H1 (cell line): ENCODE results near the gene HES5. TPM values are rescaled to one million over a fixed set of nuclear protein-coding genes. Genes with fewer than 3 reads are reported as not detected.

ENCODE experiments used
- CTCF ChIA-PET: fragments of 300-600 bp; sonication (Branson Sonifier 250); formaldehyde crosslinking; loops from one replicate; lab custom pipeline; 2021; ENCODE audit not compliant: partially characterized antibody; lab: Charles Lee
- POLR2A ChIA-PET: fragments of 300-600 bp; sonication (Branson Sonifier 250); formaldehyde crosslinking; loops from one replicate; lab custom pipeline; 2021; ENCODE audit warnings: inconsistent platforms; ENCODE audit not compliant: partially characterized antibody; lab: Charles Lee
- DNase-seq, 2 experiments: peaks; one replicate each; pipeline versions ENCODE4 v3.0.0 to v3.0.0-alpha.2; 2010 to 2022; ENCODE audit warnings: low spot score in 2 of 2, low read depth in 1 of 2, mixed read lengths in 1 of 2
- FAIRE-seq: peaks from 2 replicates; lab custom pipeline; 2011; peaks lifted over from hg19 to GRCh38; lab: Jason Lieb, UNC
- H2AFZ ChIP-seq: 2 replicates; pipeline ENCODE4 v1.8.1; 2012; ENCODE audit warnings: low read length, inconsistent platforms
- H2AK5ac ChIP-seq: 2 replicates; pipeline ENCODE4 v1.6.1; 2013; ENCODE audit warnings: low read depth, low read length
- H2BK120ac ChIP-seq: replicated peaks from 2 replicates; pipeline ENCODE3; 2013; ENCODE audit warnings: low read depth, low read length, inconsistent platforms
- H2BK12ac ChIP-seq: 2 replicates; pipeline ENCODE4 v1.6.1; 2013; ENCODE audit warnings: low read depth, low read length
- H2BK15ac ChIP-seq: 2 replicates; pipeline ENCODE4 v1.6.1; 2013; ENCODE audit warnings: low read length
- H2BK20ac ChIP-seq: 2 replicates; pipeline ENCODE4 v1.6.1; 2013; ENCODE audit warnings: low read length
- H2BK5ac ChIP-seq: 2 replicates; pipeline ENCODE4 v1.6.1; 2013; ENCODE audit warnings: low read depth, low read length
- H3K14ac ChIP-seq: 2 replicates; pipeline ENCODE4 v1.6.1; 2013; ENCODE audit warnings: inconsistent platforms; ENCODE audit not compliant: insufficient read length
- H3K18ac ChIP-seq: 2 replicates; pipeline ENCODE4 v1.6.1; 2013; ENCODE audit warnings: low read length; ENCODE audit errors: extremely low read depth
- H3K23ac ChIP-seq: 2 replicates; pipeline ENCODE4 v1.6.1; 2013; ENCODE audit warnings: inconsistent platforms; ENCODE audit not compliant: insufficient read length
- H3K23me2 ChIP-seq: 2 replicates; pipeline ENCODE4 v1.6.1; 2013; ENCODE audit warnings: low read depth, low read length
- H3K27ac ChIP-seq: 2 replicates; pipeline ENCODE4 v1.6.1; 2011; ENCODE audit warnings: low read depth, low read length, inconsistent platforms
- H3K27me3 ChIP-seq, 4 experiments: replicated peaks in 1 of 4; 1 replicate in 1 of 4; 2 replicates in 3 of 4; pipeline versions ENCODE4 v1.6.1 to v1.8.1; 2011 to 2013; ENCODE audit warnings: low read length in 3 of 4, mild to moderate bottlenecking in 3 of 4, inconsistent platforms in 2 of 4, mixed read lengths in 2 of 4, moderate library complexity in 1 of 4; ENCODE audit not compliant: control insufficient read depth in 3 of 4, insufficient read depth in 3 of 4; ENCODE audit errors: extremely low read depth in 1 of 4
- H3K36me3 ChIP-seq, 4 experiments: 2 replicates each; pipeline versions ENCODE4 v1.6.1 to v1.8.1; 2011 to 2013; ENCODE audit warnings: mild to moderate bottlenecking in 4 of 4, low read length in 3 of 4, moderate library complexity in 2 of 4, control low read depth in 1 of 4, inconsistent platforms in 1 of 4; ENCODE audit not compliant: insufficient read depth in 4 of 4, control insufficient read depth in 2 of 4
- H3K4ac ChIP-seq: replicated peaks from 2 replicates; pipeline ENCODE3; 2013; ENCODE audit warnings: low read length, low read depth, mixed read lengths, inconsistent platforms; ENCODE audit not compliant: insufficient read length
- H3K4me1 ChIP-seq, 4 experiments: replicated peaks in 1 of 4; 1 replicate in 1 of 4; 2 replicates in 3 of 4; pipeline versions ENCODE4 v1.6.1 to v1.8.1; 2011 to 2013; ENCODE audit warnings: low read length in 3 of 4, inconsistent platforms in 2 of 4, mixed read lengths in 1 of 4; ENCODE audit not compliant: insufficient read depth in 4 of 4, control insufficient read depth in 3 of 4
- H3K4me2 ChIP-seq, 2 experiments: 2 replicates each; pipeline versions ENCODE4 v1.6.1 to v1.8.1; 2011 to 2013; ENCODE audit warnings: low read depth in 2 of 2, low read length in 2 of 2, control low read depth in 1 of 2, inconsistent platforms in 1 of 2, mild to moderate bottlenecking in 1 of 2; ENCODE audit not compliant: insufficient read depth in 1 of 2
- H3K4me3 ChIP-seq, 4 experiments: fragments of 200-600, 300-600 bp in 1 of 4; sonication (generic), shearing (Covaris generic), sonication (Bioruptor Twin) in 1 of 4; 2 replicates each; pipeline versions ENCODE4 v1.5.1 to v1.8.1; 2011 to 2016; ENCODE audit warnings: low read length in 4 of 4, low read depth in 3 of 4, control low read depth in 2 of 4, inconsistent platforms in 2 of 4, mild to moderate bottlenecking in 2 of 4, mixed read lengths in 1 of 4, moderate library complexity in 1 of 4; ENCODE audit not compliant: insufficient read depth in 2 of 4; ENCODE audit errors: extremely low read depth in 1 of 4
- H3K56ac ChIP-seq: replicated peaks from 2 replicates; pipeline ENCODE3; 2013; ENCODE audit warnings: low read depth, mild to moderate bottlenecking, mixed read lengths, low read length, inconsistent platforms; ENCODE audit not compliant: insufficient read length
- H3K79me1 ChIP-seq: 2 replicates; pipeline ENCODE4 v1.6.1; 2013; ENCODE audit warnings: low read depth, low read length, control low read depth
- H3K79me2 ChIP-seq, 2 experiments: 2 replicates each; pipeline versions ENCODE4 v1.6.1 to v1.8.1; 2012 to 2013; ENCODE audit warnings: low read length in 2 of 2, mild to moderate bottlenecking in 2 of 2, inconsistent platforms in 1 of 2; ENCODE audit not compliant: insufficient read depth in 2 of 2, control insufficient read depth in 1 of 2
- H3K9ac ChIP-seq, 4 experiments: replicated peaks in 1 of 4; 1 replicate in 1 of 4; 2 replicates in 3 of 4; pipeline versions ENCODE4 v1.6.1 to v1.8.1; 2011 to 2013; ENCODE audit warnings: low read depth in 3 of 4, low read length in 3 of 4, control low read depth in 2 of 4, mild to moderate bottlenecking in 2 of 4, moderate library complexity in 2 of 4, inconsistent platforms in 1 of 4; ENCODE audit errors: extremely low read depth in 1 of 4
- H3K9me3 ChIP-seq, 2 experiments: 2 replicates each; pipeline versions ENCODE4 v1.6.1 to v1.8.1; 2012 to 2013; ENCODE audit warnings: mild to moderate bottlenecking in 2 of 2, moderate library complexity in 2 of 2, control low read depth in 1 of 2, inconsistent platforms in 1 of 2, low read depth in 1 of 2, low read length in 1 of 2, mixed read lengths in 1 of 2; ENCODE audit not compliant: insufficient read depth in 2 of 2
- H4K20me1 ChIP-seq, 2 experiments: replicated peaks in 1 of 2; 2 replicates each; pipeline versions ENCODE3 to v1.8.1; 2011 to 2013; ENCODE audit warnings: inconsistent platforms in 2 of 2, low read length in 2 of 2, mild to moderate bottlenecking in 1 of 2; ENCODE audit not compliant: insufficient read depth in 2 of 2, control insufficient read depth in 1 of 2
- H4K5ac ChIP-seq: 2 replicates; pipeline ENCODE4 v1.6.1; 2013; ENCODE audit warnings: low read length, low read depth, mixed read lengths, inconsistent platforms; ENCODE audit not compliant: insufficient read length
- H4K8ac ChIP-seq: 2 replicates; pipeline ENCODE4 v1.8.0; 2013; ENCODE audit warnings: mild to moderate bottlenecking, moderate library complexity, low read length, inconsistent platforms; ENCODE audit not compliant: insufficient read depth; ENCODE audit errors: extremely low read depth
- H4K91ac ChIP-seq: replicated peaks from 2 replicates; pipeline ENCODE3; 2013; ENCODE audit warnings: low read length, mixed read lengths, inconsistent platforms; ENCODE audit not compliant: insufficient read length
- CBX5 ChIP-seq: fragments of 300-800, 300-1000 bp; sonication (generic); IDR thresholded peaks from 2 replicates; pipeline ENCODE4 v1.7.1; 2016; ENCODE audit warnings: antibody characterized with exemption, low read length, low read depth
- FOSL1 ChIP-seq: IDR thresholded peaks from 2 replicates; pipeline ENCODE4 v1.6.1; 2011; ENCODE audit warnings: mild to moderate bottlenecking, low read depth, low read length, moderate library complexity; ENCODE audit not compliant: insufficient read depth
- GABPA ChIP-seq: IDR thresholded peaks from 2 replicates; pipeline ENCODE4 v1.6.1; 2011; ENCODE audit warnings: mild to moderate bottlenecking, low read length, moderate library complexity, borderline replicate concordance; ENCODE audit not compliant: insufficient read depth
- HDAC6 ChIP-seq: IDR thresholded peaks from one replicate; pipeline ENCODE4 v1.7.1; 2012; ENCODE audit warnings: low read depth, mild to moderate bottlenecking, inconsistent platforms, low read length, moderate library complexity
- KDM5A ChIP-seq: fragments of 200-600 bp; IDR thresholded peaks from 2 replicates; pipeline ENCODE4 v1.7.1; 2012; ENCODE audit warnings: mild to moderate bottlenecking, low read length, inconsistent platforms, mixed read lengths
- SIN3A ChIP-seq, 2 experiments: IDR thresholded peaks in 1 of 2; conservative IDR thresholded peaks in 1 of 2; 2 replicates each; pipeline ENCODE4 v1.6.1; 2011 to 2012; ENCODE audit warnings: low read length in 2 of 2, improper control_type of control experiment in 1 of 2, low read depth in 1 of 2, mild to moderate bottlenecking in 1 of 2
- SP1 ChIP-seq: IDR thresholded peaks from 2 replicates; pipeline ENCODE4 v1.6.1; 2011; ENCODE audit warnings: low read depth, low read length
- TAF1 ChIP-seq: IDR thresholded peaks from 2 replicates; pipeline ENCODE4 v1.6.1; 2011; ENCODE audit warnings: mild to moderate bottlenecking, low read depth, low read length
- WGBS, 2 experiments: shearing (Covaris generic) in 1 of 2; methylation state at CpG; one replicate each; pipeline versions ENCODE4 v1.1.6 to v1.1.7; 2013 to 2015; ENCODE audit warnings: low lambda C conversion rate in 2 of 2, mixed read lengths in 2 of 2, inconsistent platforms in 1 of 2, low coverage in 1 of 2, missing lambda C conversion rate in 1 of 2; ENCODE audit not compliant: insufficient replicate concordance in 2 of 2, insufficient coverage in 1 of 2, insufficient read length in 1 of 2; ENCODE audit errors: extremely low coverage in 1 of 2, missing lambda C conversion rate in 1 of 2; 5-methylcytosine and 5-hydroxymethylcytosine counted together
- polyA plus RNA-seq, 7 experiments: library from polyadenylated mRNA; depleted of rRNA in 3 of 7; stranded (reverse) in 5 of 7; unstranded in 2 of 7; fragments of >200 nt in 5 of 7; fragments of 200-250 nt in 2 of 7; gene quantifications; 1 replicate in 5 of 7; 2 replicates in 1 of 7; 4 replicates in 1 of 7; pipeline versions ENCODE4 v1.2.1 to v1.2.3, GENCODE V29; 2011 to 2013; ENCODE audit warnings: missing spikeins in 2 of 7, mixed read lengths in 2 of 7
- total RNA-seq: library from RNA; stranded (reverse); fragmentation: NEBNext Ultra II Directional; extraction: Animal tissue kit (Norgen Biotek cat#: 25700); gene quantifications from 2 replicates; pipeline ENCODE4 v1.2.1, GENCODE V29; 2021

HES5 gene
- total and polyA plus RNA-seq, 2 of the 8 experiments (the other 6 are each of a cell fraction or from before 2014, with no cell fraction given): 0.22 TPM; not detected in 1

DNA sequence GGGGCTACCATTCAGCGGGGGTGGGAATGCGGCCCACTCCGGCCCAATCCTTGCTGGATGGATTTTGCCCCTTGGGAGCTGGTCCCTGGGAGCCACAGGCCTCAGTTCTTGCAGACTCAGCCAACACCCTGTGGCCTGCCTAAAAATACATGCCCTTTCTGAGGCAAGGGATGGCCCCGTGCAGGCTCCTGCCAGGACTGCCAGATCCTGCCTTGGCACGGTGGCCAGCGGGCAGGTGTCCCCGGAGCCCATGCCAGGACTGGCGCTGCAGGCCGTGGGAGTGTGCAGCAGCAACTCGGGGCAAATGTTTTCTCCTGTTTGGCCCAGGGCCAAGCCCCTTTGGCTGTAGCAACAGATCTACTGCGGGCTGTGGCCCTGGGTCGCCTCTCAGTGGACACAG is 2.0 kb downstream of the HES5 start:
- Histone ChIP-seq H3K9me3 (no peaks in the 10 kb centered on the region), H4K91ac (no peak overlapping the region), H3K4me3 (no peak overlapping the region), H3K4me2 (no peak overlapping the region), H3K23ac (no peak overlapping the region), H3K18ac (no peak overlapping the region), H4K8ac (no peak overlapping the region), H4K20me1 (peaks cover 25 to 40% of the 10 kb centered on the region in 2 experiments), H3K56ac (no peak overlapping the region), H3K27ac (no peak overlapping the region), H3K4me1 (peaks cover 0 to 40% (median 21%) of the 10 kb centered on the region in 4 experiments; a peak in 6 of 7 replicates), H3K9ac (no peak overlapping the region), H2BK12ac (0 out of 2 replicates have a peak overlapping the region, but pooled peaks have one; percentile 17), H2BK120ac (no peak overlapping the region), H3K4ac (no peak overlapping the region), H2BK15ac (no peak overlapping the region), H2AK5ac (no peak overlapping the region), H3K27me3 (peaks cover 30 to 63% (median 58%) of the 10 kb centered on the region in 4 experiments), H3K79me2 (peaks cover 10 to 30% of the 10 kb centered on the region in 2 experiments), H2BK5ac (no peak overlapping the region), H2BK20ac (no peak overlapping the region), H4K5ac (no peak overlapping the region)
- CTCF ChIA-PET: interaction anchor here (1.0 to 4.9 kb wide), 5 partner anchors 10 to 113 kb away, joined by 3 to 27 read pairs (median 3); partner anchors contain the start of gene TNFRSF14
- FAIRE-seq: no peak
- POLR2A ChIA-PET: interaction anchor here (1.2 to 2.7 kb wide), 3 partner anchors 13 to 57 kb away, joined by 3 to 8 read pairs (median 5); no protein-coding TSS in a partner anchor
- peak in 1 of 2 experiments; percentile 49 for DNase-seq
- no peak for TF ChIP-seq HDAC6
- TF ChIP-seq CBX5: no peak
- no peak for TF ChIP-seq GABPA
- no peak for TF ChIP-seq TAF1
- TF ChIP-seq KDM5A: no peak
- TF ChIP-seq SP1: no peak
- TF ChIP-seq FOSL1: no peak
- no peak for TF ChIP-seq SIN3A (conservative IDR thresholded peaks at IDR 0.05 in 1 of 2, IDR thresholded peaks at IDR 0.05 in 1 of 2; ENCODE audit: low read depth in 1 of 2, low read length in 2 of 2)
- TF ChIP-seq, all 59 proteins: peak for 0
- no peak overlapping the region for H3K14ac ChIP-seq
- no peak overlapping the region for H2AFZ ChIP-seq
- 86% methylated on average over 12 of the region's 12 CpGs; no CpG with 5 or more reads in 1 of the 2 experiments for WGBS, 2 experiments
- H3K23me2 ChIP-seq: peaks cover 7% of the 10 kb centered on the region; the same call in 1 of the 2 replicates
- no peaks in the 10 kb centered on the region for H3K36me3 ChIP-seq
- H3K79me1 ChIP-seq: peaks cover 20% of the 10 kb centered on the region
